ENCODE results near the gene IMMP2L.

The IMMP2L gene

DNA sequence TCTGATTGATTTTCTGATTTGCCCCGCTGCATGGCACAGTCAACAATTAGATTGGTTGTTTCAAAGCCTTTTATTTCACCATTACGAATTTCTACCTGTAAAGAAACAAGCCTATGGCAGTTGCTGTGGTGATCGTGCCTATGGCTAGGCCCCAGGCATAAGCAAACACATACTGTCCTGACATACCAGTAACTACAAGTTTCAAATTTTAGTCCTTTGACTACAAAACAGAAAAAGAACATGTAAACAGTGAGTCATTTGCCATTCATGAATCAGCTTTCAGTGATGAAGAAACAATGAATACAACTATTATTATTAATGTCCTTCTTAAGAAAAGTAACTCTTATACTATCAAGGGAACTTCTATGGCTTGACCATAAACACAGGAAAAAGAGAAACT is 639.4 kb downstream of the IMMP2L start:
- DNase-seq (ENCODE audit: low spot score): peak; percentile 17

DNA sequence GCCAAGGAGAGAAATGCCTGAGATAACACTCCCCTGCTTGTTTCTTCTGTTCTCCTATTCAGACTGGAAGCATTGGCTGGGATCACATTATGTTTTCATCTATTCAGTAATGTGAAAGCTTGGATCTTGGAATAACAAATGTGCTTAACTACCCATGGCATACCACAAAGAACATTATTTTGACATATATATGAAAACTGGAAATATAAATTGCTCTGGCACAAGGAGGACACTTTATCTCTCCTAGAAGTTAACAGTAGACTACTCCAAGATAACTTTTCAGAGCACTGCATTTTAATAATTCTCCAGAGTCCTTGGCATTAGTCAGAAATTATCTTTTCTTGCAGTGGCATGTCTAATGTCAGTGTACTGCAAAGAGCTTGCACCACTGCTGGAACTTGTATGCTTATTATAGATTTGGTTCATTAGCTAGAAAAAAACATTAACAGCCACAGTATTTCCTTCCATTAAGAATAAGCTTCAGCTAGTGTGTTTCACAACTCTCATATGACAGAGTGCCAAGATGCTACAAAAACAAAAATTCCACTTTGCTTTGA is 640.6 kb downstream of the IMMP2L start:
- no peak for DNase-seq (ENCODE audit: low spot score)

DNA sequence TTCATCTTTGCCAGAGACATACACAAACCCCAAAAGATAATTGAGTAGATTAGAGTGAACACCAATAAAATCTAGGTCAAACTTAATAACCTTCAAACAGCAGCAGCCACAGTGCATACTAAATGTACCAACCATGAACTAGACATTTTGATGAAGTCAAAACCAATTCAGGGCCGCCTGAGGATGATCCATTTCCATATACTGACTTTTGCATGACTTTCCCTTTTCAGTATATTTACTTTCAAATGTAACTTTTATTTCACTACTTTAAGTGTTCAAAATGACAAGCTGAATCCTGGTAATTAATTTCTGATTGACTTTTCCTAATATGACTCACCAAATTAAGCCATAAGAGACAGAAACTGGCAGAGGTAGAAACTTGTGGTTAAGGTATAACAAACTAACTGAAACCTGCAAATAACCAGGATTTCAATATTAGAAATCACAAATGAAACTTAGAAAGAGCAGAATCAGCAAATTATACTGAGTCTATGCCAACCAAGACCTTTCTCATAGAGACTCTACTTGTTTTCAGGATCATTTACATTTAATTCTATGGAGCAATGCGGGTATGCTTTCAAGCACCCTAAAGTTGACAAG is 643.2 kb downstream of the IMMP2L start:
- peak; percentile 53 for DNase-seq (ENCODE audit: low spot score)

DNA sequence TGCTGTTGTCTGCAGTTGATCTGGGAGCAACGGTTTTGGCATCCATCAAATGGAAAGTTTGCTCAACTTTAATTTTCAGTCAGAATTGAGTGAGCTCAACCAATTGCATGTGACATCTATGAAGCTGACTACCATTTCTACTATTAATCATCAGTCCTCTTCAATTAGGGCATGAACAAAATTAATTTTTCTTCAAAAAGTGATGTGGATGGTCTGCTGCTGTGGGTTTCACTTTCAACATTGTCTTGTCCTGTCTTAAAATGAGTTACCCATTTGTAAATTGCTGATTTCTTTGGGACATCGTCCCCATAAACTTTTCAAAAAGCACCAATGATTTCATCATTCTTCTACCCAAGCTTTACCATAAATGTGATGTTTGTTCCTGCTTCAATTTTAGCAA is 648.0 kb downstream of the IMMP2L start:
- no peak for DNase-seq (ENCODE audit: low spot score)

DNA sequence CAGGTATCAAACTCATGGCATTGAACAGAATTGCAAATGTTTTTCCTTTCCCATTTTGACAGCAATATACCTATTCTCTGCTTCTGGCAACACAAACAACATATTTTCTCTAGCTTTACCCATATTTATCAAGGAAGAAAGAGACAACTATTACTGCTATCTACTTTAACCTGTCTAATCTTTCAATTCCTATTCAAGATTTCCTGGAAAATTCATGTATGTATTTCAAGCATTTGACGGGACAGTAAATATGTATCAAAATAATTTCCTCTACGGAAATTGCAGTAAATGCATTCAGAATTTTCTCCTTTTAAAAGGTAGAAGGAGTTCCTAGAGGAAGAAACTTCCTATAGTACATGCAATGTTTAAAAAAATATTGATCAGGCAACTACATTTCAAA is 650.7 kb downstream of the IMMP2L start:
- DNase-seq (ENCODE audit: low spot score): no peak

DNA sequence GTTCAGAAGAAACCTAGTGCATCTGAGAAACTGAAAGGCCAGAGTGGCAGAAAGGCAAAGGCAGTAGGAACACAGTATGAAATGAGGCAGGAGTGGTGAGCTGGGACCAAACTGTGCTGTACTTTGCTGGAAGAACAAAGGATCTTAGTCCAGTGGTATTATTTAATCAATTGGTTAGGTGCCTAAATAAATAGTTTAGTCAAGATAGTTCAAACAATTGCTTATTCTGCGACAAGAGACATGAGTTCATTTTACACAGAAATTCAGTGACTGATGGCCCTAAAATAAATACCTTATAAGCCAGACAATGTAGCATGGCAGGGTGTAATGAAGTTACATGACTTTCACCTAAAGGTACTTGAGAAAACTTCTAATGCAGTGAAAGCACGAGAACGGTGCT is 653.2 kb downstream of the IMMP2L start:
- no peak for DNase-seq (ENCODE audit: low spot score)

DNA sequence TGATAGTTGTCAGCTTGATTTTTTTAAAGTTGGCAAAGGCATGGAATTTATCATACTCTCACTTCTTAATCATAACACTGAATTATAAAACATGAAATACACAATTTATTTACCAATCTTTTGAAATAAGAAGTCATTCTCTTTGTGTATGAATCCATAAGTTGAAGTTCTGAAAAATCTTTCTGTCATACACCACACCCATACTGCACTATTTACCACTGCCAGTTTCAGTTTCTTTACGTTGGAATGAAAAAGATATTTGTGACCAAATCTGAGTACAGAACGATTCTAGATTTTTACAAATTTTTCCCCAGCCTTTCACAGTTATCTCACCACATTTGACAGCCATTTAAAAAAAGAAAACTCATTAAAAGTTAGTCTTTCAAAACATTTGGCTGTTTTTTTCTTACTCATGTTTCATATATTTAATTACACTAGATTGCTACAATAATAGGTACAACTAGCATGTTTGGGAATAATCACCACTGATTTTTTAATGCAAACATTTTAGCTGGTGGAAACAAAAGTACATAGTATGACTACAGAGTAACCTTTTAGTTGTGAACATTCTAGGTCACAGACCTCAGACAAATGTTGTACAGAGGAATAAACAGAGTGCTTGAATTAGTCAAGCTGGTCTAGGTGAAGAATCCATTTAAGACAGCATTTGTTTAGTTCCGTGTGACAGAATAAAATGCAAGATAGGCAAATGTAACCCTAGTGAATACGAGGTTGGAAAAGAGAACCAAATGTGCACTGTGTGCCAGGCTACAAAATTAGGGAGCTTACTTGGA is 656.3 kb downstream of the IMMP2L start:
- DNase-seq (ENCODE audit: low spot score): no peak

DNA sequence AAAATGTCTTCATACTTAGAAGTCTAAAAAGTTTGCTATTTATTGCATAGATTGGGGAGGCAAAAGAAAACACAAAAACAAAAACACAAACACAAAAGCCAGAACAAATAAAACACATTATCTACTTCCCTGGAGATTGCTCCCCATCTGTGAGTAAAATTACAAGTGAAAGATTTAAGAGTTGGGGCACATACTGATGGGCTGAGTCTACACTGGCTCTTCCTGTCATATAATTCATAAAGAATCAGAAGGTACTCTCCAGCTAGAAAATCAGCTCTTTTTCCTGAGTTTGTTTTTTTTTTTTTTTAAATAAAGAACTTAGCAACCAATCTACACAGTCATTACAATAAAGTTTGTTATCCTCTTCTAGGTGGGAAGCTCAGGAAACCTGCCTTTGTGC is 663.8 kb downstream of the IMMP2L start:
- DNase-seq (ENCODE audit: low spot score): no peak

DNA sequence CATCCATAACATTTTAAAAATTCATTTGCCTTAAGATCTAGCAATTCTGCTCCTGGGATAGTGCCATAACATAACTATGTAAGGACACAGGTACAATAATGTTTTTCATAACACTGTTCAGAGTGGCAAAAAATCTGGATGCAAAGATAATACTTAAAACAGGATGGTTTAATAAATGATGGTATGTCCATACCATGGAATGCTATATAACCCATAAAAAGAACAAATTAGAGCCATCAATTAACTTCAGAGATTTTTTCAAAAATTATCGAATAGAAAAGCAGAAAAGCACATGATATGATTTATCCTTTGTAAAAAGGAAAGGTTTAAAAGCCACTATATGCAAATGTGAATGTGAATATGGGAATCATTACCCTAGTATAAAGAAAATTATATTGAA is 664.8 kb downstream of the IMMP2L start:
- DNase-seq (ENCODE audit: low spot score): no peak

DNA sequence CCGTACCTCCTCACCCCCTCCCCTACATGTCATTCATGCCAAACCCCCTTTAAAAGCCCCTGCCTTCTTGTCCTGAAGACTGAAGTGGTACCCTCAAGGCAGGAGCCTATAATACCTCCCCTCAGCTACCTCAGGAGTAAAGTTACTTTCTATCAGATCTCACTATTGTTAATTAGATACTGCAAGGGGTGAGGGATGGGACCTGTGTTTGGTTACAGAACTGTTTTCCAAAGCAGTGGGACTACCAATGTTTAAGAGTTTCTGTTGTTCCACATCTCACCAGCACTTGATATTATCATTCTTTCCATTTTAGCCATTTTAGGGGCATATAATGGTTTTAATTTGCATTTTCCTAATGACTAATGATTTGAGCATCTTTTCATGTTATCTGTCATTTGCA is 668.2 kb downstream of the IMMP2L start:
- no peak for DNase-seq (ENCODE audit: low spot score)

DNA sequence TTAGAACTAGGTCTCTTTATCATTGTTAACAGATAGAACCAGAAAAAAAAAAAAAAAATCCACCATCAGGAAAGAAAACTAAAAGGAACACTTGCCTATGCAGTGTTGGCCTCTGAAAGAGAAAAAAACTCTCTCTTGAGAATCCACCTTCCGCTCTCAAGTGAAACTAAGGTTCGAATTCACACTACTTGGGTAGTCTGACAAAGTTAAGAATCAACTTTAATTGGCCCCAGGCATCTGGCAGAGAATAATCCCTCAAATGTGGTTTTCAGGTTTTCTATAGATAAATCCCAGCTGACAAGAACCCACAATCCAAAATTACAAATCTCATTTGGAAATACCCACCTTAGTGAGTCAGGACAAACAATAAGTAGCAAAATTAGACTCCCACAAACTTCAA is 671.1 kb downstream of the IMMP2L start:
- no peak for DNase-seq (ENCODE audit: low spot score)

DNA sequence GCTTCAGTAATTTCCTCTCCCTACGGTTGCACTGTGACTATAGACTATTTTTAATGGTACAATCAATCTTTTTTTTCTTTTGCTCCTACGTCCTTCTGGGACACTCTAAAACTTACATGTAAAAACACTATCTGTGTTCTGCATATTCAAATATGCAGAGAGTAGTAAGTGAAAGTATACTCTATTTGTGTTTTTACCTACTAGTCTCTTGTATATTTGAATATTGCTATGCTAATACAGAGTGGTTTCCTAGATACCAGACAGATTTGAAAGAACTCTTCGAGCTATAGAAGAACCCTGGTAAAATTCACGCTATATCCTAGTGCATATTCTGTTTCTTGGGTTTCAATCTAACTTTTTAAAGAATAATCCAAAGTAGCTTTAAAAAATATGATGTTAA is 672.2 kb downstream of the IMMP2L start:
- no peak for DNase-seq (ENCODE audit: low spot score)

DNA sequence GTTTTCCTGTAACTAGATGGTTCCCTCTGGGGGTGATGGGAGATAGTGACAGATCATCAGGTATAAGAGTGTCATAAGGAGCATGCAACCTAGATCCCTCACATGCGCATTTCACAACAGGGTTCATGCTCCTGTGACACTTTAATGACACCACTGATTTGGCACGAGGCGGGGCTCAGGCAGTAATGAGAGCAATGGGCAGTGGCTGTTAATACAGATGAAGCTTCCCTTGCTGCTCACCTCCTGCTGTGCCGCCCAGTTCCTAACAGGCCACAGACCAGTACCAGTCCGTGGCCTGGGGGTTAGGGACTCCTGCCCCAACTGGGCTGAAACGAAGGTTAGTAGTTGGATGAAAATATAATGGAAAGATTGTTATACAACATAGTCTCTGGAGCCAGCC is 673.0 kb downstream of the IMMP2L start:
- DNase-seq (ENCODE audit: low spot score): no peak

DNA sequence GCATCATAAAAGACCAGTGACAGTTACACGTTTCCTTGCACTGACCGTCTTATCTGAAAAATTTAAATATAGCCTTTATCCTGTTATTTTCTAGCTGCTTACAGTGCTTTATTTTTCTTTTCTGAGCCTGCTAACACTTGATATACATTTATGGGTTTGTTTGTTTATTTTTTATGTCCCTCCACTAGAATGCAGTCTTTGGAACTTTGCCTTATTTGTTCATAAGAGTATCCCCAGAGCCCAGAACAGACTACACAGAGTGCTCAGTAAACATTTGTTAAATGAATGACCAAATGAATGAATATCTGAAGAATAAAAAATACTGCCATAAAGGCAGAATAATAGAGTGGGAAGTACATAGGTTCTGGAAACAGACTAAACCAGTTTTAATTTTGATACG is 673.7 kb downstream of the IMMP2L start:
- DNase-seq (ENCODE audit: low spot score): no peak

DNA sequence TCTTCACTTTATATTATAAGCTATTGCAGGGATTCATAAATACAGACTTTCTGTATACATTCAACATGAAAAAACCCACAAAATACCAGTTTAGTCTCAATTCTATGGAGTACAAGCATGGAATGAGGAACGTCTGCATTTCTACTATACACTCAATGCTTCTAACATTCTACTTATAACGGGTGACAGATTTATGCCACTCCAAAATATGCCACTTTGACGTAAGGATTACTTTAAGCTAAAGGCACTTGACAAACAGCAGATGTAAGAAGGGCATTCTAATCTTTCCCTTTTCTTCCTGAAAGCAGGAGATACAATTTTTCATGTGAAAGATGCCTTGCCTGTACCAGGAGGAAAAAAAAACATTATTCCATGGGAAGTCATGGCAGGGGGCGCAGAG is 676.8 kb downstream of the IMMP2L start:
- DNase-seq (ENCODE audit: low spot score): no peak

DNA sequence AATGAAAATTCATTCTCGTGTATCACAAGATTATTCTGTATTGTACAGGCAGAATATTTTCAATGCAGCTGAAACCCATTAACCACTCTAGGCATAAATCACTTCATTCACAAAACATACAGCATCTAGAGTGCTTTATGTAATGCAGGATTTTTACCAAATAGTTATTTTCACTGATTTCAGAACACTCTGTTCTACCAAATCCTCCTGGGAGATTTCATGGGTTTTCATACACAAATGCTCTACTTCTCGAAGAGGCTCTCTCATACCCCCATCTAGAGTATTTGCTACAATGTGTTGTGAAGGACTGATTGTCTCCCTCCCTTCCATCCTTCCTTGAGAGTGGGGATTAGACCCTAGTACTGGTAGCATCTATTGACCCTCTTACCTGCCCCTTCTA is 680.6 kb downstream of the IMMP2L start:
- DNase-seq (ENCODE audit: low spot score): no peak

DNA sequence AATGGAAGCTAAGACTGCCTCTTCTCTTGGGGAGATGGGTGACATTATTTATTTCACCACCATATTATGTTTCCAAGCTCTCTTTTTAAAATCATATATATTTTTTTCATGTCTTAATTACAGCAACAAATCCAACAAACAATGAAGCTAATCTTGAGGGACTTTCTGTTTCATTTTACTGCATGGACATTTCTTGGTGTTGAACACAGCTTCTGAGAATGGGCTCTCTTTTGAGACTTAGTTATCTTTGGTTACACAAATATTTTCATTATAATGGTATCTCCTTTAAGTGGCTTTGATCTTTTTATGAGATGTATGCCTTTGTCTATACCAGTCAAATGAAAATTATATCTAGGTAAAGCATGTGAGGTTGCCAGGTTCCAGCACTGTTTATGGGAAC is 681.3 kb downstream of the IMMP2L start:
- DNase-seq (ENCODE audit: low spot score): no peak

DNA sequence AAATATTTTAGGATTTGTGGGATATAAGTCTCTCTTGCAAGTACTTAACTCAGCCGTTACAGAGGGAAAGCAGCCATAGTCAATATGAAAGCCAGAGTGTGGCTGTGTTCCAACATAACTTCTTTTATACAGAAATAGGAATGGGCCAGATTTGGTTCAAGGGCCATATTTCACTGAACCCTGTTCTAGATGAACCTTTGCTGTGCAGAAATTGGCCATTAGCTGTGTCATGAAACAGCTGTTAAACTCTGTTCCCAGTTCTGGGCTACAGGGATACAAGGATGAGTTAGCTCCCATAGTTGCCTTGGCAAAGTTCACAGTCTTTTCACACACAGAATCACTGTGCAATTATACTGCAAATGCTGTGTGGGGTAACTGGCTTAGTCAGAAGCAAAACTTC is 685.3 kb downstream of the IMMP2L start:
- no peak for DNase-seq (ENCODE audit: low spot score)

DNA sequence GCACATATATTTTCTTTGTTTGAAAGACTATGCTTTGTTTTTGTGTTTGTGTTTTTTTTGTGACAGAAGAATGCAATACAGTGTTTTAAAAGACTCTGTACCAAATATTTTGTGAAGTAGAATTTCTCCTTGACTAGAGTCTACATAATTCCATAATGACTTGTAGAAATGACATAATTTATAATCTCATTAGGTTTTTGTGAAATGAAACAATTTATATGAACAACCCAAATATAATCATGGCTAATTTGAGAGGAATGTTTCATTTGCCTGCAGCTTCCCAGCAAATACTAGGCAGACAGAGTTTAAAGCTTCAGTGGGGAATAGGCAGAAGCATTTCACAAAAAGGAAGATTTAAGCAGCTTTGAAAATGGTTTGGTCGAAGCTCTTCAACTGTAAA is 686.9 kb downstream of the IMMP2L start:
- no peak for DNase-seq (ENCODE audit: low spot score)

DNA sequence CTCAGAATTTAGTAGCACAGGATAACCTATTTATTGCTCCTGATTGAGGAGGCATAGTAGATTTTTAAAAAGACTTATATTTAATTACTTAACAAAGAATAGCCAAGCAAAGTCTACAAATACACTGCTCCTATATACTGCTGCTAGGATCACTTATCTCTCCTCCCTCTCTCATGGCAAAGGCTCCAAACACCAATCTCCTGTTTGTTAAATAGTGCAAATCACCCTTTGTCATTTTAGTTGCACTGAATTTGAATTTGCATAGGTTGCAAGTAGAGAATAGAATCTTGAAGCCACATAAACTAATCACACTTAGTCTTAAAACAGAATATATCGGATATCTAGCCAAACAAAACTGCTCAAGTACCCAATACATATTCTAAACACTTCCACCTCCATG is 690.4 kb downstream of the IMMP2L start:
- no peak for DNase-seq (ENCODE audit: low spot score)

DNA sequence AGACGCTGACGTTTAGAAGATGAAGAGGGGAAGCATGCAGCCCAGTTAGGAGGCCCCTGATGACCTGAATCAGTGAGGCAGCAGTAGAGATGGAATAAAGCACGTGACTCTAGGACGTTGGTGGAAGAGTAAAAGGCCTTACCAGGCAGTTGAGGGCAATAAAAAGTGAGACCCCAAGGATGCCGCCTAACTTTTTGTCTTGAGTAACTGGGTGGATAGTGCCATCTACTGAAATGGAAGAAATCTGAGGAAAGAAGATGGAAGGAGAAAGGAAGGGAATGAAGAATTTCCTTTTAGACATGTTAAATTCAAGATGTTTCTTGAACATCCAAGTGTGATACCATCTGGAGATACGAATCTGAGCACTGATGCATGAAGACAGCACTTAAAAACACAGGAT is 691.4 kb downstream of the IMMP2L start:
- DNase-seq (ENCODE audit: low spot score): no peak

DNA sequence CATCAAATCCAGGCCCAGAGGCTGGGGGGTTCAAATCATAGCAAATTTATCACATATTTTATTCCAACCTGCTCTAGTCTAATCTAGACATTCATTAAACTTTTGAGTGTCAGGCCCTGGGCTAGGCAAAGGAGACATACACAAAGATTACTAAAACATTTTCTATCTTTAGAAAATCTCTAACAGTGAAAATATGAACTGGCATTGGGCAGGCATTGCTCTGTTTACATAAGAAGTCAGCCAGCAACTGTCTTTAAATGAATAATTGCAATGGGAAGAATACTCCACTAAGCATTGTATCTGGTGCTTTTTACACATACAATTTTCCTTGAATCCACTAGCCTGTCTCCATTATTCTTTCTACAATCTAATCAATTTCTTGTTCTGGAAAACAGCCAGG is 693.8 kb downstream of the IMMP2L start:
- no peak for DNase-seq (ENCODE audit: low spot score)

DNA sequence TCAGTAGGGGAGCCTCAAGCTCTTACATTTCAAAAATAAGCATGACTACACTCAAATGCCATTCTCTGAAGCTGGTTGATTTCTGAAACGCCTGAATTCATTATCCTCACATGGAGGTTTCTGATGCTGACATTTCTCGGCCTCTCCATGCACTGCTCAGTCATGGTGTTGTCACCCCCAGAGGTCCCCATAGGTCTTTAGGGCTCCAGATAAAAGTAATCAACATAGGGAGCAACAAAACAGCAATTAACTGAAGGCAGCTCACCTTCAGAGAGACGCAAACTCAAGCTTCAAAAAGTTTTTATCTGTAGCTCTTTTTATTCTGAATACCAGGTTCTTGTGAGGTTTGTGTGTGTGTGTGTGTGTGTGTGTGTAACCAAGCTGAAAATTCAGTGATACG is 694.5 kb downstream of the IMMP2L start:
- DNase-seq (ENCODE audit: low spot score): no peak

DNA sequence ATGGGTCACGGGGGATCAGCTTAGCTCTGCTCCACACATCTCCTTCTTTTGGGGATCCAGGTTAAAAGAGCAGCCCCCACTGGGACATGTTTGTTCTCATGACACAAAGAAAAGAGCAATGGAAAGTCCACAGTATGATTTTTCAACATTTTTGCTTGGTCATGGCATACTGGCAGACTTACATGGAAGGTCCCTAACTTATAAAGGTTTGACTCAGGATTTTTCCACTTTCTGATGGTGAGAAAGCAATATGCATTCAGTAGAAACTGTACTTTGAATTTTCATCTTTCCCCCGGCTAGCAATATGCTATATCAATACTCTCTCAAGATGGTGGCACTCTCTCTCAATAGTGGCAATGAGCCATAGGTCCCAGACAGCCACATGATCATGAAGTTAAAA is 699.0 kb downstream of the IMMP2L start:
- no peak for DNase-seq (ENCODE audit: low spot score)

All from activated CD4-positive, alpha-beta T cell treated with anti-CD3 and anti-CD28 coated beads, Interleukin-2, Interleukin-4, amounts not matched to agents 100 ng/mL and 50 ng/mL, durations not matched to agents 16 hours and 8 hours (primary cell).